Fibroblast of pulmonary artery (primary cell): Measurements from ENCODE around the gene HHIPL1.

Experiments used
- DNase-seq: peaks from one replicate; pipeline ENCODE4 v3.0.0-alpha.2; 2010; ENCODE audit warnings: low read depth
- H3K4me3 ChIP-seq: replicated peaks from 2 replicates; pipeline ENCODE4 v1.5.1; 2011; ENCODE audit warnings: low read depth, mild to moderate bottlenecking, control low read depth, low read length, moderate library complexity
- TF ChIP-seq, protein P1 (sequence below): IDR thresholded peaks from 2 replicates; pipeline ENCODE4 v1.5.1; 2011; ENCODE audit warnings: mild to moderate bottlenecking, control low read depth, low read length, inconsistent platforms; ENCODE audit errors: missing control alignments

The HHIPL1 gene

GRCh38 chr14:99604278-99604765 is 40.6 kb upstream of the HHIPL1 start:
- peak; percentile 96 for DNase-seq
- peak overlapping the region; percentile 70 for H3K4me3 ChIP-seq
- TF ChIP-seq, protein P1, sequence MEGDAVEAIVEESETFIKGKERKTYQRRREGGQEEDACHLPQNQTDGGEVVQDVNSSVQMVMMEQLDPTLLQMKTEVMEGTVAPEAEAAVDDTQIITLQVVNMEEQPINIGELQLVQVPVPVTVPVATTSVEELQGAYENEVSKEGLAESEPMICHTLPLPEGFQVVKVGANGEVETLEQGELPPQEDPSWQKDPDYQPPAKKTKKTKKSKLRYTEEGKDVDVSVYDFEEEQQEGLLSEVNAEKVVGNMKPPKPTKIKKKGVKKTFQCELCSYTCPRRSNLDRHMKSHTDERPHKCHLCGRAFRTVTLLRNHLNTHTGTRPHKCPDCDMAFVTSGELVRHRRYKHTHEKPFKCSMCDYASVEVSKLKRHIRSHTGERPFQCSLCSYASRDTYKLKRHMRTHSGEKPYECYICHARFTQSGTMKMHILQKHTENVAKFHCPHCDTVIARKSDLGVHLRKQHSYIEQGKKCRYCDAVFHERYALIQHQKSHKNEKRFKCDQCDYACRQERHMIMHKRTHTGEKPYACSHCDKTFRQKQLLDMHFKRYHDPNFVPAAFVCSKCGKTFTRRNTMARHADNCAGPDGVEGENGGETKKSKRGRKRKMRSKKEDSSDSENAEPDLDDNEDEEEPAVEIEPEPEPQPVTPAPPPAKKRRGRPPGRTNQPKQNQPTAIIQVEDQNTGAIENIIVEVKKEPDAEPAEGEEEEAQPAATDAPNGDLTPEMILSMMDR, result no peak

DNA sequence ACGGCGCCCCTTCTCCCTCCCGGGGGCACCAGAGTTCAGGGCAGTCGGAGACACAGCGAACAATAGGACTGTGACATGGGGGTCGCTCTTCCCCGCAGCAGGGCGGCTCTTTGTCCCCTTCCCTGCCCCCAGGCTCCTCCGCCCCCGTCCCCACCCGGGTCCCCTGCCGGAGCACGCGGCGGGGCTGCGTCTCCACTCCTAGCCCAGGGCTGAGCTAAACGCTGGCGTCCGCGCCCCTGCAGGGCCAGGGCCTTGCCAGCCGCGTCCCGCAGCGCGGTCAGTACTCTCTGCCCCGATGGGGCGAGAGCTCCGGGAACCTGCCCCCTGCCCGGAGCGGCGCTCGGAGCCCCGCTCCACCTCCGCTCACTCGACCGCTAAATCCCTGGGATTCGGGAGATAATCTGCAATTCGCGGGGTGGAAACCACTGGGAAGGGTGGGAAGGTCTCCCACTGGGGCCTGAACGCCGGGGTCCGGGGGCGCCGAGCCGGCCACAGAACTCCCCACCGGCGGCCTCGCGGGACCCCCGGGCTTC is 40.1 kb upstream of the HHIPL1 start:
- DNase-seq, result peak; percentile 36
- peak overlapping the region; percentile 70 for H3K4me3 ChIP-seq
- TF ChIP-seq, protein P1, result no peak

GRCh38 chr14:99605299-99605961 is 39.5 kb upstream of the HHIPL1 start:
- peak overlapping the region; percentile 70 for H3K4me3 ChIP-seq
- TF ChIP-seq, protein P1, result no peak
- peak; percentile 48 for DNase-seq

DNA sequence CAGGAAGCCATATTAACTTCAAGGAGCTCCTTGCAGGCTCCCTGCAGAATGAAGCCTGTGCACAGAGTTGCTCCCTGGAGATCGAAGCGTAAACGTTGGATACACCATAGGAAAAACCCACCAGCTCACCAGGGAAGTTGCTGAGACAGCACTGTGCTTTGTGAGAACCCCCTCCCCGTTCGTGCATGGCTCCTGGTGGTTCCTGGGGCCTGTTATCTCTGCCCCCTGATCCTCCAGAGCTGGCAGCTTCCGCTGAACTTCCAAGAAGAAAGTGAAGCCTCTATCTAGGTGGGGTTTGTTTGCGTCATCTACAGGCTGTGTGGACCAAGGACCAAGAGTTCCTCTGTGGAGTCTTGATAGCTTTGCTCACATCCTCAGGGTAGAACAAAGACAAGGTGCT is 38.6 kb upstream of the HHIPL1 start:
- DNase-seq, result no peak
- no peak overlapping the region for H3K4me3 ChIP-seq
- TF ChIP-seq, protein P1, result no peak

DNA sequence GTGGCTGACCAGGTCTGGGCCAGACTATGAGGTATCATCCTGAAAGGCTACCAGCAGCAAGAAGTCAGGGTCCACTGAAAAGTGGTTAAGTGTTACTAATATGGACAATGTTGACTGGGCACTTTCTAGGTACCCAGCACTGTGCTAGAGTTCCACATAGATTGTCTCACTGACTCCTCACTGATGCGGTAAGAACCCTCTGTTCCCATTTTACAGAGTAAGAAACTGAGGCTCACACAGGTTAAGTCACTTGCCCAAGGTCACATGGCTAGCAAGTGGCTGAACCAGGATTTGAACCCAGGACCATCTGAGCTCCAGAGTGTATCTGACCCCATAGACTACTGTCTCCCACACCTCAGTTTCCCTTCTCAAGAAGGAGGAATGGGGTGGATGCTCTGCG is 36.3 kb upstream of the HHIPL1 start:
- no peak overlapping the region for H3K4me3 ChIP-seq
- no peak for DNase-seq
- TF ChIP-seq, protein P1, result no peak

- TF ChIP-seq, protein P1, result no peak
- no peak for DNase-seq
- no peak overlapping the region for H3K4me3 ChIP-seq
Observed at GRCh38 chr14:99609245-99610170, 35.4 kb upstream of the HHIPL1 start.
